Right lobe of liver (tissue), 4 donors: ENCODE measurements around the gene TGFB1I1.

ENCODE experiments used
- POLR2A ChIP-seq: fragments of 450-650 bp; IDR thresholded peaks from one replicate; pipeline ENCODE4 v1.6.1; 2017; ENCODE audit warnings: antibody characterized with exemption, mild to moderate bottlenecking
- TF ChIP-seq, protein P1 (sequence below), 4 donors: fragments of 200-600 bp in 3 of 4; fragments of 450-650 bp in 1 of 4; IDR thresholded peaks; one replicate each; pipeline versions ENCODE4 v1.5.1 to v1.8.0; 2016 to 2022; ENCODE audit warnings: antibody characterized with exemption in 4 of 4, mild to moderate bottlenecking in 2 of 4
- donor health status: DM: no; HTN: no; CAD: no.
- donor health status: DM: no; HTN: no; CAD: no.
- donor health status: DM: no; HTN: yes; CAD: no.

GRCh38 chr16:31493506-31494125 is 21.7 kb downstream of the TGFB1I1 start:
- TF ChIP-seq, protein P1, sequence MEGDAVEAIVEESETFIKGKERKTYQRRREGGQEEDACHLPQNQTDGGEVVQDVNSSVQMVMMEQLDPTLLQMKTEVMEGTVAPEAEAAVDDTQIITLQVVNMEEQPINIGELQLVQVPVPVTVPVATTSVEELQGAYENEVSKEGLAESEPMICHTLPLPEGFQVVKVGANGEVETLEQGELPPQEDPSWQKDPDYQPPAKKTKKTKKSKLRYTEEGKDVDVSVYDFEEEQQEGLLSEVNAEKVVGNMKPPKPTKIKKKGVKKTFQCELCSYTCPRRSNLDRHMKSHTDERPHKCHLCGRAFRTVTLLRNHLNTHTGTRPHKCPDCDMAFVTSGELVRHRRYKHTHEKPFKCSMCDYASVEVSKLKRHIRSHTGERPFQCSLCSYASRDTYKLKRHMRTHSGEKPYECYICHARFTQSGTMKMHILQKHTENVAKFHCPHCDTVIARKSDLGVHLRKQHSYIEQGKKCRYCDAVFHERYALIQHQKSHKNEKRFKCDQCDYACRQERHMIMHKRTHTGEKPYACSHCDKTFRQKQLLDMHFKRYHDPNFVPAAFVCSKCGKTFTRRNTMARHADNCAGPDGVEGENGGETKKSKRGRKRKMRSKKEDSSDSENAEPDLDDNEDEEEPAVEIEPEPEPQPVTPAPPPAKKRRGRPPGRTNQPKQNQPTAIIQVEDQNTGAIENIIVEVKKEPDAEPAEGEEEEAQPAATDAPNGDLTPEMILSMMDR (IDR thresholded peaks at IDR 0.05) = no peak
- no peak for TF ChIP-seq POLR2A
